ENCODE data around the gene IGSF21. TPM values are rescaled to one million over a fixed set of nuclear protein-coding genes. Genes with fewer than 3 reads are reported as not detected.

The IGSF21 gene
- total RNA-seq, 2 experiments from 2014 or later: not detected

DNA sequence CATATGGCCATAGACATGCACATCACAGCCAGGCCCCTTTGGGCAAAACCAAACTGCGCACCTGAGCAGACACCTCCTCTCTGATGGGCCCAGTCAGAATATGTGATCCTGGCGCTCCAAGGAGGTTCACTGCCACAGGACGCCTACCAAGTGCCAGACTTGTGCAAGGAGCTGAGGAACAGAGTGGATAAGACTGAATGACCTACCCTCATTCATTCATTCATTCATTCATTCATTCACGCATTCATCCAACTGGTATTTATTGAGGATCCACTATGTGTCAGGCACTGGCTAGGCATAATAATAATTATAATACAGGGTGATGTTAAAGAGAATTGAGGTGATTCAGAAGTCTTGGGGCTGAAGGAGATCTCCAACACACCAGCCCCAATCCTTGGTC, 2.4 kb upstream of the IGSF21 start:
- Mint-ChIP-seq H3K27me3 (peaks cover 85% of the 10 kb centered on the region), H3K9me3 (no peaks in the 10 kb centered on the region), H3K27ac (no peak overlapping the region), H3K4me1 (ENCODE audit: low read depth) (no peaks in the 10 kb centered on the region), H3K4me3 (no peak overlapping the region), H3K36me3 (ENCODE audit: low read depth) (no peaks in the 10 kb centered on the region)
- Histone ChIP-seq H3K27ac (ENCODE audit: low read depth in 1 of 2, low read length in 2 of 2) (no peak overlapping the region), H3K4me1 (ENCODE audit: insufficient read depth, low read length) (peaks cover 3% of the 10 kb centered on the region), H3K27me3 (ENCODE audit: control insufficient read depth in 1 of 2, insufficient read depth in 2 of 2, low read length in 2 of 2) (peaks cover 28 to 62% of the 10 kb centered on the region in 2 experiments), H3K9me3 (ENCODE audit: control insufficient read depth in 1 of 2, insufficient read depth in 1 of 2, low read length in 2 of 2) (peaks cover 0 to 4% of the 10 kb centered on the region in 2 experiments), H3K4me3 (ENCODE audit: low read length) (no peak overlapping the region), H3K36me3 (ENCODE audit: insufficient read depth, low read length) (no peaks in the 10 kb centered on the region)
- TF ChIP-seq, protein P1, sequence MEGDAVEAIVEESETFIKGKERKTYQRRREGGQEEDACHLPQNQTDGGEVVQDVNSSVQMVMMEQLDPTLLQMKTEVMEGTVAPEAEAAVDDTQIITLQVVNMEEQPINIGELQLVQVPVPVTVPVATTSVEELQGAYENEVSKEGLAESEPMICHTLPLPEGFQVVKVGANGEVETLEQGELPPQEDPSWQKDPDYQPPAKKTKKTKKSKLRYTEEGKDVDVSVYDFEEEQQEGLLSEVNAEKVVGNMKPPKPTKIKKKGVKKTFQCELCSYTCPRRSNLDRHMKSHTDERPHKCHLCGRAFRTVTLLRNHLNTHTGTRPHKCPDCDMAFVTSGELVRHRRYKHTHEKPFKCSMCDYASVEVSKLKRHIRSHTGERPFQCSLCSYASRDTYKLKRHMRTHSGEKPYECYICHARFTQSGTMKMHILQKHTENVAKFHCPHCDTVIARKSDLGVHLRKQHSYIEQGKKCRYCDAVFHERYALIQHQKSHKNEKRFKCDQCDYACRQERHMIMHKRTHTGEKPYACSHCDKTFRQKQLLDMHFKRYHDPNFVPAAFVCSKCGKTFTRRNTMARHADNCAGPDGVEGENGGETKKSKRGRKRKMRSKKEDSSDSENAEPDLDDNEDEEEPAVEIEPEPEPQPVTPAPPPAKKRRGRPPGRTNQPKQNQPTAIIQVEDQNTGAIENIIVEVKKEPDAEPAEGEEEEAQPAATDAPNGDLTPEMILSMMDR (IDR thresholded peaks at IDR 0.05): no peak
- ChIA-PET CTCF (no interaction called here), POLR2A (no interaction called here)
- no peak for DNase-seq
- intact Hi-C loops (cut with DNase I, micrococcal nuclease): no loop called here
- no peak for ATAC-seq (ENCODE audit: poor library complexity)

DNA sequence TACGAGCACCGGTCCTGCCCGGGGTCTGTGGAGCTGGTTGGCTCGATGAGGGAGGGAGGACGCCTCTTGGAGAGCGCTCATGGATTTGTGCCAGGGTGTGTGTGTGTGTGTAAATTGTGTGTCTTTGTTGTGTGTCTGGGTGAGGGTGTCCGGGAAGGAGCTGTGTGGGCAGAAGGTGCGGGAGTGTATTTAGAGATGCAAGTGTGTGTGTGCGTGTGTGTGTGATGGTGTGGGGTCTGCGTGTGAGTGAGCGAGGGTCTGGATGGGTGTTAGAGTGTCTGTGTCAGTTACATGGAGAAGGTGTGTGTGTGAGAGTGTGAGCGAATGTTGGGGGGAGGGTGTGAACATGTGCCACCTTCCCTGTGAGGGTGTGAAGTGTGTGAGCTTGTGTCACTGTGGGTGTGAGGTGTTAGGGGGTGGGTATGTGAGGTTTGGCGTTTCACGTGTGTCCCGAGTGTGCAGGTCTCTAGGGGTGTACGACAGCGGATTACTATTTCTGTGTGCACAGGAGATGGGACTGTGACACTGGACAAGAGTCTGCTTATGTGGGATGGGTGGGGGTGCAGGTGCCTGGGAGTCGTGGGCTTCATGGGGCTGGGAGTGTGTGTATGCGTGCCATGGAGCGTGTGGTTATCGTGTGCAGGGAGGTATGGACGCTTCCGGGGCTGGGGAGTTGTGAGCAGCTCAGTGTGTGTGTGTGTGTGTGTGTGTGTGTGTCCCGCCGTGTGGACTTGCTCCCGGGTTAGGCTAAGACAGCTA, 880 bp downstream of the IGSF21 start:
- no peak overlapping the region for H3K4me3 Mint-ChIP-seq
- no peak overlapping the region for H3K27ac Mint-ChIP-seq
- H3K27me3 ChIP-seq (ENCODE audit: control insufficient read depth in 1 of 2, insufficient read depth in 2 of 2, low read length in 2 of 2): peaks cover 42 to 62% of the 10 kb centered on the region in 2 experiments

DNA sequence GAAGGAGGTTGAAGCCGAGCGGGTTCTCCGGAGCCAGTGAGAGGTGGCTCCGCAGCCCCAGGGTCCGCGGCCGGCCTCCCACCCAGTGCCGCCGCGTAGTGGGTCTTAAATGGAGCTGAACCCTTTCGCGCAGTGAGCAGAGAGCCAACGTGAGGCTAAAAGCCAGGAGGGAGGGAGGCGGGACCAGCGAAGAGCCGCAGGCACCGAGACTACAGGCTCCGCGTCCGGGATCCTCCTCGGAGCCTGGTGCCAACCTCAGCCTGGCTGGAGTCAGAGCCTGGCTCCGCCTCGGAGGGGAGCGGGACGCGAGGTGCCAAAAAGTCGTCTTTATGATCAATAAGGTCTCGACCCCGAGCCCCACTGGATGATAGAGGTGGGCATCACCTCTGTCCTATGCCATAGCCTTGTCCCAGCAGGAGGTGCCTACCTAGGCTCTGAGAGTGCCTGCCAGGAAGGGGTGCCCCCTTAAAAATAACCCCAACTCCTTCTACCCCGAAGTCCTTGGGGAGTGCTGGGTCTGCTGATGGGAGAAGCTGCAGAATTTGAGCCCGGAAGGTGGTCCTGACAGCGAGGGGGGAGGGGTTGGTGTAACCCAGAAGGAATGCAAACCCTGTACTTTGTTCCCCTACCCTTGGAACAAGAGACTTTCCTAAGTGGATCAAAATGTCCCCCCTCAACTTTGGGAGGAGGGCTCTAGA, 1.6 kb downstream of the IGSF21 start:
- H3K4me3 ChIP-seq (ENCODE audit: low read length): no peak overlapping the region
- H3K36me3 ChIP-seq (ENCODE audit: insufficient read depth, low read length): no peaks in the 10 kb centered on the region
- intact Hi-C loops (cut with DNase I, micrococcal nuclease): no loop called here
- DNase-seq (no peak), ATAC-seq (ENCODE audit: poor library complexity) (no peak)
- H3K27me3 ChIP-seq (ENCODE audit: control insufficient read depth in 1 of 2, insufficient read depth in 2 of 2, low read length in 2 of 2): peaks cover 42 to 67% of the 10 kb centered on the region in 2 experiments
- no peak overlapping the region for H3K27ac Mint-ChIP-seq
- H3K9me3 ChIP-seq (ENCODE audit: control insufficient read depth in 1 of 2, insufficient read depth in 1 of 2, low read length in 2 of 2): peaks cover 0 to 9% of the 10 kb centered on the region in 2 experiments
- H3K4me1 Mint-ChIP-seq (ENCODE audit: low read depth): no peaks in the 10 kb centered on the region
- H3K27me3 Mint-ChIP-seq: peaks cover 81% of the 10 kb centered on the region
- no peaks in the 10 kb centered on the region for H3K36me3 Mint-ChIP-seq (ENCODE audit: low read depth)
- peaks cover 10% of the 10 kb centered on the region for H3K4me1 ChIP-seq (ENCODE audit: insufficient read depth, low read length)
- no peak overlapping the region for H3K4me3 Mint-ChIP-seq
- H3K9me3 Mint-ChIP-seq: no peaks in the 10 kb centered on the region
- ChIA-PET POLR2A (no interaction called here), CTCF (no interaction called here)
- no peak overlapping the region for H3K27ac ChIP-seq (ENCODE audit: low read depth in 1 of 2, low read length in 2 of 2)
- TF ChIP-seq, protein P1 (IDR thresholded peaks at IDR 0.05): no peak

More for the DNA sequence above, 880 bp downstream of the IGSF21 start:
- POLR2A ChIA-PET: no interaction called here
- DNase-seq: no peak
- TF ChIP-seq, protein P1 (IDR thresholded peaks at IDR 0.05): no peak
- no peak for ATAC-seq (ENCODE audit: poor library complexity)
- Mint-ChIP-seq H3K27me3 (peaks cover 81% of the 10 kb centered on the region), H3K4me1 (ENCODE audit: low read depth) (no peaks in the 10 kb centered on the region), H3K36me3 (ENCODE audit: low read depth) (no peaks in the 10 kb centered on the region), H3K9me3 (no peaks in the 10 kb centered on the region)
- CTCF ChIA-PET: no interaction called here
- Histone ChIP-seq H3K4me3 (ENCODE audit: low read length) (no peak overlapping the region), H3K4me1 (ENCODE audit: insufficient read depth, low read length) (peaks cover 10% of the 10 kb centered on the region), H3K27ac (ENCODE audit: low read depth in 1 of 2, low read length in 2 of 2) (no peak overlapping the region), H3K36me3 (ENCODE audit: insufficient read depth, low read length) (no peaks in the 10 kb centered on the region), H3K9me3 (ENCODE audit: control insufficient read depth in 1 of 2, insufficient read depth in 1 of 2, low read length in 2 of 2) (peaks cover 0 to 9% of the 10 kb centered on the region in 2 experiments)
- intact Hi-C loops (cut with DNase I, micrococcal nuclease): no loop called here

Measured in CD4-positive, alpha-beta T cell (primary cell).